Right renal cortex interstitium (tissue), 3 donors: ENCODE data around the gene DISC1. TPM values are rescaled to one million over a fixed set of nuclear protein-coding genes. Genes with fewer than 3 reads are reported as not detected.
"Not testable (repeated sequence)": the region's sequence is repeated elsewhere in the genome, so short reads cannot be mapped to it uniquely, and the experiment has no call there.

Source experiments
- DNase-seq, 3 donors: peaks; one replicate each; pipeline ENCODE4 v3.0.0-alpha.2; 2013; ENCODE audit warnings: low read depth in 3 of 3, low spot score in 2 of 3
- polyA plus RNA-seq, 3 donors: library from polyadenylated mRNA; unstranded; fragments of 120-200 nt; gene quantifications; one replicate each; pipeline ENCODE4 v1.2.1, GENCODE V29; 2013; ENCODE audit not compliant: insufficient read length in 3 of 3

DISC1 gene
- polyA plus RNA-seq, 3 donors, result 6.0 to 7.1 (median 6.1) TPM

DNA sequence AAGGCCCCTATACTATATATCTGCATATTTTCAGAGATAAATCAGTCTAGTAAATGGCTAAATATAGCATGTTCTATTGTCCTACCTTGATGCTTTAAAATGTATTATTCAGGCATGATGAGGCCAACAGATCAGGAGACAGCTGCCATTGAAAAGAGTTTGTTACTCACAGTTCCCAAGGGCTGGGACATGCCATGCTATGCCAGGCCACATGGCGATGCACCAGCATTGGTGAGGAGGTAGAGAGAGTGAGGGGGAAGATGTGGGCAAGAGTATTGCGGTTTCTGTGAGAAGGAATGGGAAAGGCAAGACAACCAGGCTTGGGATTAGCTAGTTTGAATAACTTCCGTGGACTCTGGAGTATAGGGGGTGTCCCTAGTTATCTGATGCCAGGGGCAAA is 316.5 kb downstream of the DISC1 start:
- no peak for DNase-seq

DNA sequence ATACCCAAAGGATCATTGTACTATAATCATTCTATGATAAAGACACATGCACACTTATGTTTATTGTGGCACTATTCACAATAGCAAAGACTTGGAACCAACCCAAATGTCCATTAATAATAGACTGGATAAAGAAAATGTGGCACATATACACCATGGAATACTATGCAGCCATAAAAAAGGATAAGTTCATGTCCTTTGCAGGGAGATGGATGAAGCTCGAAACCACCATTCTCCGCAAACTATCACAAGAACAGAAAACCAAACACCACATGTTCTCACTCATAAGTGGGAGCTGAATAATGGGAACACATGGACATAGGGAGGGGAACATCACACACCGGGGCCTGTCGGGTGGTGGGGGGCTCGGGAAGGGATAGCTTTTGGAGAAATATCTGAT is 321.5 kb downstream of the DISC1 start:
- not testable (repeated sequence) for DNase-seq

DNA sequence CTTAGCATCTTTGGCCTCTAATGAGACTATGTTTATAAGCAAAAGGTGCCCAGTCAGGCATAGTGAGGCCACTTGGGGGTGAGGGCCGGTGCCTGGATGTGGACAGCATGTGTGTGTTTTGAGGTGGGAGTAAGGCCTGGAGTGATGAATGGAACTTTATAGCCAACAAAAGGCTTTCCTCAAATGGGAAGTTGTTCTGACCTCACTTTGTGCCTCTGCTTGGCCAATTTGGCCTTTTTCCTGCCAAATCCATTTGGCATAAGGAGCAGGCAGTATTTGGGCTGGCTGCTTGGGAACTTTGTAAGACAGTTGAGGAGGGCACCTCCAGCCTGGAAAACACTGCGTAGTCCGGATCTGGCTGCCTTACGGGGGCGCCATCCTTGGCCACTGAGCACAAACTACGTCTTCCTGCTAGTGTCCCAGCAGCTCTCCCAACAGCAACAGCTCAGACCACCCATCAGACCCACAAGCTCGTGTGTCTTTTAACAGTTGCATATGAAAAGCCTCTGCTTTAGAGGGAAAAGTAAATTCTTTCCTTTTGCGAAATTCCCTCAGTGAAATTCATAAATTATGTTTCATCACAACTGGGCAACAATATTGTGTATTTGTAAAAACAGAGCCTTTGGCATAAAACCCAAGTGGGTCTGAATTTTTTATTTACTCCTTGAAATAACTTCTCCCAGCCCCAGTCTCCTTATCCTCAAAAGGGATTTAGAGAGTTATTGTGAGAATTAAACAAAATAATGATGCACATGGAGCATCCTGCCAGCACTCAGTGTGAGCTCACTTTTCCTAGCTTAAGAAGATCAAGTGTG is 322.9 kb downstream of the DISC1 start:
- DNase-seq, result no peak

DNA sequence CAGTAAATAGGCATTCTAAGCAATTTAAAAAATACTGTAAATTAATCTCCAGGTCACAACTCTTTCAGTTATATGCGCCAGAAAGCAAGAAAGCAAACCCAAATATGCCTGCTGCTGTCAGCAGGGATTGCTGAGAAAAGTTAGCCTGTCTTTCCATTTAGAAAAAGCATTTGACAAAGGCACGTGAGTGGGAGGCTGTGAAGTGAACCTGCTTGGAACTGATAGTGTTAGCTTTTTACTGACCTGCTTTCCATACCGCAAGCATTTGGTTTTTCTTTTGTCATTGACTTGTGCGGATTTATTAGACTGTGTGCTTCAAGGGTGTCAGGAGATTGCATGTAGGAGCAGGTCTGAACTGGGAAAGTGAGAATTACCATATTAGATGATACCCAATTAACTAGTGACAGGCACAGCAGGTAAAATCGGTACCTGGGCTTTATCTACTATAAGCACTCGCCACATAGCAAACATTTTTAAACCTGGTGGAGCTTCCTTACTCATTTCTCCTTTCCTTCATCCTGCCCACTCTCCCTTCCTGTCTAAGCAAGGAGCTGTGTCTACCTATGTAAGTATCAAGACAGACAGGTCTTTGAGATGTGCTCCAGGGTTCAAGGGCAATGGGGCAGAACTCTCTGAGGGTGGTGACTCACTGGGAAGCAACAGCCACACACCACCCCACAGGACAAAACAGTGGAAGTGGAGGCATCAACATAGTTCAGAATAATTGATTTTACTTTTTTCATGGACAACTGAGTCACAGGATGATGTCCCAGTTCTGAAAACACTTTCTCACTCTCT is 323.9 kb downstream of the DISC1 start:
- no peak for DNase-seq

DNA sequence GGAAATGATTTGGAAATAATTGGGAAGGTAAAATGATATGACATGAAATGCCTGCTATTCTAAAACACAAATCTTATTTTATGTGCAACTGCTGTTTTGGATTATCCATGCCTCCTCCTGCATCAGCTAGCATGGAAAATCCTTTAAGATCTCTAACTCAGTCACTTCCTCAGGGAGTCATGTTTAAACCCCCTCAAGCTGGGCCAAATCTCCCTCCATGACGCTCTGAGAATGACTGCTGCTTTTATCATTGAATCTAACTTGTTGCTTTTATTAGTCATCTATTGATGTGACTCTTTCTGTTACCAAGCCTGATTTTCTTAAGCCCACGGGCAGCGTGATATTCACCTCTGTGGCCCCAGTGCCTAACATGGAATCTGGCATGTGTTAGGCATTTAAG is 324.8 kb downstream of the DISC1 start:
- no peak for DNase-seq

DNA sequence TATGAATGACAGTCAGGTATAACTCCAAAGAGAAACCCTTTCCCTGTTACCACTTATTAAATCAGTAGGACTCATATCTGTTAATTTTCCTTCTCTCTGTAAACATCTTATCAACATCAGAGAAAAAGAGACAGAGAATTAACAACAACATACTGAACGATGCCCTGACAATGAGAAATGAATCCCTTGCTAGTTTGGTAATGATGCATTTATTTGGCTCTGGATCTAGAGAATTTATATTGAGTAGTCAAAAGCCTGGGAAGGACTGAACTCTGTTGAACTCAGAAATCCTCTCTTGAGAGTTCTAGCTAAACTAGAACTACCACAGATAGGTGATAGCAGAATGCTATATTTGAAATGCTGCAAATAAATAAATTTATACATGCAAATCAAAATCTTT is 325.6 kb downstream of the DISC1 start:
- no peak for DNase-seq

DNA sequence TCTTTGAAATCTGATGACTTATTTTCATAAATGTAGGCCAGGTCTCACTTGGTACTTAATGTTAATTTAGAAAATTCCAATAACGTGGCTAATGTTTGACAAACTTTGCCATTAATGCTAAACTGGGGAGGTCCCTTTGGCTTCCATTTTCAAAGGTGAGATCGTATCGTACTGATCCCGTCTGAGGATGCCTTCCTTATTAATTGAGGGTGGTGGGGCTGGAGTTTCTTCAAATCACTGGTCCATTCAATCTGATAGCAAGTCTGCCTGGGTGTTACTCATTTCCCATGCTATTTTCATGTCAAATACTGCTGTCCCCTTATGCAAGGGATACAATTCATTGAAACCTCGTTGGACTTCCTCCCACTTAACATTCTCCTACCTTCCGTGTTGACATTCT is 327.1 kb downstream of the DISC1 start:
- no peak for DNase-seq

DNA sequence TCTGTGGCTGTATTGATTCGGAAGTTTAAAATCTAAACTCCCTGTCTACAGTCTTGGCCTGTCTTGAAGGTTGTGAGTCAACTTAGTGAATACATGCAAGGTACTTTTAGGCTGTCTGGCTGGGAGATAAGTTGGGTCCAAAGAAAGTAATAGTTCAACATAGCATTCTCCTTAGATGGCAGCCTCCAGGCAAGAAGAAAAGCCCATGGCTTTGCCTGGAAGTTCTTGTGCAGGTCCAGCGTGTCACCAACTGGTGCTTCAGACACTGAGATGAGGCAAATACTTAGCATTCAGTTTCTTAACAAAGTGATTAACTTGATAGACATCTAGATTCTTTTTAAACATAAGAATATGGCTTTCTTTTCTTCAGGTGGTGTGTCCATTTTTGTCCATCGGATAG is 328.2 kb downstream of the DISC1 start:
- DNase-seq, result no peak

DNA sequence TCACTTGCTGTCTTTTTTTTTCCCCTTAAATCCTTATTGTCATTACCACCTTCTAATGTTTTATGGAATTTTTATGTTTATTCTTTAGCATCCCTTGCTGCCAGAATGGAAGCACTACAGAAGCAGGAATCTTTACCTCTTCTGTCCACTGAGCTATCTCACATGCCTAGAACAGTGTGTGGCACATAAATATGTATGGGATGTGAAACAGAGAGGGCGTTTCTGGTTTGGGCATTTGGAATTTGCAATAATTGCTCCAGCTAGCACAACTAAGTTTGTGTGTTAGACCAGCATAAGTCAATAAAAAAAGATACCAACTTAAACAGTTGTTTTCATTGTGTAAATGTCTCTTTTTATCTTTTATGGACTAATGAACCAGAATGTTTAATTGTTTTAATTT is 330.8 kb downstream of the DISC1 start:
- no peak for DNase-seq

DNA sequence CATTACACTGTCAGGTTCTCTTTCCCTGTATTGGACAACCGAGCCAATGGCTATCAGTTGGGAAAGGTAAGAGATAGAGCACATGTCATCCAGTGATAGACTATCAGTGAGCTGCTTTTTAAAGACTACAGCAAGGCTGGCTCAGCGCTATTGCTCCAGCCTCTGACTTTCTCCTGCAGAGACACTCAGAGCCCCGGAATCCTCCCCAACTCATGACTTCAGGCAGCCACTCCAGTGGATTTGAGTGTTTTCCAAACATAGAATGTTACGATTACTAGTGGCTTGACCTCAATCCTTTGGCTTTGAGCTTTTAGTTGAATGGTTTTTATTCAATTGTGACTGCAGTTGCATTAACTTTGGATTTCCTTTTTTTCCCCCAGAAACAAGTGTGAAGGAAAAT is 331.9 kb downstream of the DISC1 start:
- DNase-seq, result no peak

DNA sequence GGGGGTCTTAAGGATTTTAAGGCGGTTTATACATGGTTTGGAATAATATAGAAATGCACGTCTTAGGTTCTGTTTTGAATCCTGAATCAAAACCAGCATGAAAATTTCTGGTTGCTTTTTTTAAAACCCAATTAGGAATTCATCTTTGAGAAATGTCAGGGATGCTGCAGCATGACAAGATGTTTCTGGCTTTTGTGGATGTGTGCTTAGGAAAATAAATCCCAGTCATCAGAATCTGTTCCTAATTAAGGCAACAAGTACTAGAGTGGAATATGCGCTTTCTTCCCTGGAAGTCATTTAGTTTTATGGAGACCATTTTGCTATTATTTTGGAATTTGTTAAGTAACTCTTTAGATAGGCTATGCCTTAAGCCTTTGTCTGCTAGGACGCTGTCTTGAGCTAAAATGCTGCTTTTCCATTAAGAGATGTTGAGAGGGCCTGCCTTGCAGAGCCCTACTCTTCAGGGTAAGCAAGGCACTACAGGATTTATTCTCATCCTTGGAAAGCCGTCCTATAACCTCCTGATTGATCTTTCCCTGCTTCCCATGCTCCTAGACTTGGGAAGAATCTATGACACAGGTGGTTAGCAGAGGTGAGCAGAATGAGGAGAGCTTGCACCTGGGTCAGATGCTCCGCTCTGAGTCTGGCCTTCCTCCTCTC is 332.8 kb downstream of the DISC1 start:
- DNase-seq, result no peak

DNA sequence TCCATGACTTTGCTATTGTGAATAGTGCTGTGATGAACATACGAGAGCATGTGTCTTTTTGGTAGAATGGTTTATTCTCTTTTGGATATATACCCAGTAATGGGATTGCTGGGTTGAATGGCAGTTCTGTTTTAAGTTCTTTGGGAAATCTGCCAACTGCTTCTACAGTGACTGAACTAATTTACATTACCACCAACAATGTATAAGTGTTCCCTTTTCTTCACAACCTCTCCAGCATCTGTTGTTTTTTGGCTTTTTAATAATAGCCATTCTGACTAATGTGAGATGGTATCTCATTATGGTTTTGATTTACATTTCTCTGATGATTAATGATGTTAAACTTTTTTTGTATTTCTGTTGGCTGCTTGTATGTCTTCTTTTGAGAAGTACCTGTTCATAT is 335.2 kb downstream of the DISC1 start:
- not testable (repeated sequence) for DNase-seq

DNA sequence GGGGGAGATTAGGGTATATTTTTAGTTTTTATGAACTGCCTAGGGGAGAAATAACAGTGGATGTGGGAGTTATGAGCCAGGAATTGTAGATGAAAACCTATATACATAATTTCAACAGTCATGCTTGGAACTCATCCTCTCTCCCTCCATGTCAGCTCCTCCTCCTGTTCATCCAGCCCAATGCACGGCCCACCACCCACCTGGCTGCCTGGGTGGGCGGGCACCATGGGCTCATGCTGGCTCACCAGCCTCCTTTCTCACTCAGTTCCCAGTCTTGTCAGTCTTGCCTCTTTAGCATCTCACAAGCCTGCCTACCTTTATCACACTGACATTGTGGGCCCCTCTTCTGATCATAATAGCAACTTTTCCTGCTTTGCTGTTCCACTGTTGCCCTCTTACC is 336.0 kb downstream of the DISC1 start:
- no peak for DNase-seq

DNA sequence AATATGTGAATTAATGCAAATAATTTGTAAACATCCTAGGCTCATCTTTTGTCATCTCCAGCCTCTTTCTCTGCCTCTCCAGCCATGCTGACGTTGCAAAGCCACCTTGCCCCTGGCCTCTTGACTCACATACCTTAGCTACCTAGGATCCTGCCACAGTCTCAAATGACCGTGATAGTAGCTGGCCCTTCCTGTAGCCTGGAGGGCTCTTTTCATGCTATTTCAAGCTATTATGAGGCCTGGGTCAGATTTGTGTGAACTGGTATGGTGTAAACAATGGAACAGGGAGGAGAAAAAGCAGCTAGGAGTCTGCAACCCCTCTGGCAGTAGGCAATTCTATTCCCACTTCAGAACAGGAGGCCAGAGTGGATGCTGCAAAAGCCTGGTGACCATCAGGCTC is 337.7 kb downstream of the DISC1 start:
- no peak for DNase-seq

DNA sequence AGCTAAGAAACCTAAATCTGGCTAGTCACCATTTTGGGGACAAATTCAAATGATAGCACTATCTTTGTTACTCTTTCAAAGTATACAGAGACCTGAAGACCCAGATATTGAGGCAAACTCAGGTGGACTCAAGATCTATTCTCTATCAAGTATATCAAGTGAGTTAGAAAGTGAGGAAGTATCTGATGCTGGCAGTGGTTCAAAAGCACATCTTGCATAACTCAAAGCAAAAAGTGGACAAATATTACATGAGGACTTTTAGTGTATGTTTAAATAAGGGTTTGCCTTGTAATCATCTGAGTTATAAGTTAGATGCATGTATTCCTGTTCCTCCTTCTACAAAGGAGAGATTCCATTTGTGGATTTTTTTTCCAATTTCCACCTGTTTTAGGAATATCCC is 338.4 kb downstream of the DISC1 start:
- DNase-seq, result no peak

DNA sequence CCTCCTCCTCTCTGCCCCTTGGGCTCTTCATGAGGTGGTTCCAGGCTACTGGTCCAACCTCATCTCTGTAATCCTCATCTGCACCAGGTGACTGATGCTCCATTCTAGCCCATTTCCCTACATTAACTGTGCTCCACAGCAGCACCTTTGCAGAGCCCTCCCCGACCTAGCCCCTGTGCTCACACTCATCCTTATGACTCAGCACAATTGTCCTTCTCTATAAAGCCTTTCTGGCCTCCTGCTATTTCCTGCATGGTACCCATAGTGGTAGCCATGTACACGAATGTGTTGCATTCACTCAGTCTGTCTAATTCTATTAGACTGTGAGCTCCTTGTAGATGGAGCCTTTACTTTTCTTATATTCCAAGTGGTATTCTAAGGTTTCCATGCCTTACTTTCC is 339.0 kb downstream of the DISC1 start:
- no peak for DNase-seq

DNA sequence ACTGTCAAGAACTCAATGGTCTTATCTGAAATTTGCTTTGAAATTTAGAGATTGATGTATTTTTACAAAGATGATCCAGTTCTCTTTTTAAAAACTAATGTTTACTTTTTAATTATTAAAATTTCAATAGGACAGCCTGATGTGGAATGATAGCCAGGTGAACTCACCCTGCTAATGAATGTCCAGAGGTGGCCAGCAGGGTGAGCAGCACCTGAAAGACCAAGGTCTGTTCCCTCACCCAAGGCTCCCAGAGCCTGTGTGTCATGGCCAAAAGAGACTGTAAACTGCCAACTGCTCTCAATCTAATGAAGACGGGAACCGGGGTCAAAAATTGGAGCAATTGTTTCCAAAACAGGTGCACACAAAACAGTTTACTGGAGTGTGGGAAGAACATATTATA is 340.4 kb downstream of the DISC1 start:
- no peak for DNase-seq

DNA sequence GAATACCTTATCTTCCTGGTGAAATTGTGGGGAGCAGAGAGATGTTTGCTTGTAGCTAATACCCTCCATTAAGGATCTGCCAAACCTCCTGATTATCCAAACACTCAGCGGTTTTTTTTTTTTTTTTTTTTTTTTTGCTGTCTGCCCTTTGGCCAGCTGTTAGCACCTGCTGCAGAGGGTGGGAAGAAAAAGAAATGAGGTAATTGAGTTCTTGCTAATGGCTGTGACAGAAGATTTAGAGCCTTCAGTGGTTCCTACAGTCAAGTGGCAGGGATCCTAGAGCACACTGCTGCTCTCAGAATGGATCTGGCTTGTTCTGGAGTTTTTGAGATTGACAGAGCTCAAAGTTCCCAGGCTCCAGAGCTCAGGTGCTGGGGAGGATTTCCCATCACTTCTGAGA is 342.5 kb downstream of the DISC1 start:
- DNase-seq, result no peak

DNA sequence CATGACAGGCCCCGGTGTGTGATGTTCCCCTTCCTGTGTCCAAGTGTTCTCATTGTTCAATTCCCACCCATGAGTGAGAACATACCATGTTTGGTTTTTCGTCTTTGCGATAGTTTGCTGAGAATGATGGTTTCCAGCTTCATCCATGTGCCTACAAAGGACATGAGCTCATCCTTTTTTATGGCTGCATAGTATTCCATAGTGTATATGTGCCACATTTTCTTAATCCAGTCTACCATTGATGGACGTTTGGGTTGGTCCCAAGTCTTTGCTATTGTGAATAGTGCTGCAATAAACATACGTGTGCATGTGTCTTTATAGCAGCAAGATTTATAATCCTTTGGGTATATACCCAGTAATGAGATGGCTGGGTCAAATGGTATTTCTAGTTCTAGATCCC is 343.2 kb downstream of the DISC1 start:
- not testable (repeated sequence) for DNase-seq

DNA sequence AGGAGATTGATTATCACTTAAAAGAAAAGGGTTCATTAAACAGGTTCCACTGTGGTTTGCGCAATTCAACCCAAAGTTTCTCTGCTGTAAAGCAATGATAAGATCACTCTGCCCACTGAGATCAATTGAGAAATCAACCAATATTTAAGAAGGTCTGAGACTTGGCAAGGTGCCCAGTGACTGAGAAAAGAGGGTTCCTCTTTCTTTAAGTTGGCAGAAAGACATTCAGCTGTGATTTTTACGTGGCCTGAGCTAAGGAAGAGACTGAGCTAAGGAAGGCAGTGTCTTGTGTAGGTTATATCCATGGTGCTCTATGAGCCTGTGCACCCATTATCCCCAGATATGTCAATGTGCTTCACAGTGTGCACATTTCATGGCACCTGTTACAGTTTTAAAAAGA is 344.1 kb downstream of the DISC1 start:
- no peak for DNase-seq

DNA sequence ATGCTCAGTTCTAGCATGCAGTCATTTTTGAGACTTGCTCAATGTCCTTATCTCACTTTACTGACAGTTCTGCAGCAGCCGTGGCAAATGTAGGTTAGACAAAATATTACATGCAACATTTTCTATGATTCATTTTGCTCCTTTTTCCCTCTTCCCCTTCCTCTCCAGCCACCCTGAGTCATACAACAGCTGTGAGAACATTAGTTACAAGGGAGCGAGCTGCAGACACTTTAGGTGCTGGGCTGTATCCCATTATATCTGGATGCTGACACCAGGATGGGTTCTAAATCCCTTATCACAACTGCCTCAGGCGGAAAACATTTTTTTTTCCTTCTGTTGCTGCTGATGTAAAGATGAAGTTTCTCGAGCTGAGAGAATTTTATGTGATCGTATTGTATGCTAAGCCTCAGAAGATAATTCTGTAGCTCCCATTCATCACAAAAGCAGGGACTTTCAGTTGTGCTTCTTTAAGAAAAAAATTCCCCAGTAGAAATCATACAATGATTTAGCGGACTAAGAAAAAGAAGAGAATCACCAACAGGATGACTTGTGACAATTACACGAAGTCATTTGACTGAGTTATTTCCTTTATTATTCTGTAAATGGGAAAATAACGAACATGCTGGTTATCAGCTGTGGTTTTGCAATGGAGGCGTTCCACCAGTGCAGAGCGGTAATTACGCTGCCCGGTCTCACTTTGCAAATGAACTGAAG is 345.0 kb downstream of the DISC1 start:
- DNase-seq, result no peak
